ENCODE measurements around the gene H2BK1.

H2BK1 gene

DNA sequence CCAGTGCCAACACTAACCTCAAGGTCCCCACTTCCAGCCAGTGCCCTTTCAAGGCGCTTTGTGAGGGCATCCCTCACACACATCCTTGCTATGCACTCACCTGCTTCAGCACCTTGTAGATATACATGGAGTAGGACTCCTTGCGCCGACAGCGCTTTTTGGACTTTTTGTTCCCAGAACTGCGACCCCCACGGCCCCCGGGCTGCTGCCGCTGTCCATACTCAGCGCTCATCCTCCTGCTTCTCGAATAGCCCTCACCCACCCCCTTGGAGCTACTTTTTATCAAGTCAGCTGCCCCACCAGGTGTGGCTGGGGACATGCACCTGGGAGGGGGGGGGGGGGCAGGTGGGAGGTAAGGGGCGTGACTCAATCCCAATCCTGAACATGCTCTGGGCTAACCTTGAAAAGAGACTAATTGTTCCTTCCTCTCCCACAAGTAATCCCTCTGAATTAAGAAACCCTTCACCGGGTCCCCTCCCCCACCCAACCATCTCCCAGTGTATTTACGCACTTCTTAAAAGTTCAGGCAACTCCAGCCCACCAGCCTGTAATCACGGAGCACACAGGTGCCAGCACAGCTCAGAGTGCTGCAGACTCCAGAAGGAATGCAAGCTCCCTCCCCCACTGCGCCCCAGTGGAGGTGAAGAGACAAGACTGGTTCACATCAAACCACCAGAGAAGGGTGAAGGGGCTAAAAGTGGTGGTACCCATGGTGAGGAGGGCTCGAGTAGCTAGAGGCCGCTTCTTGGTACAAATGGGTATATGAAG, at the start of gene H2BK1:
Gene H2BK1 (minus strand): TSS at position 402 of the 768 bp plus-strand sequence. CDS start 170 bp downstream, at position 232.
- no peak for TF ChIP-seq ZNF274 (IDR thresholded peaks at IDR 0.05; ENCODE audit: low read depth, low read length)
- H3K4me3 ChIP-seq (ENCODE audit: low read length) = no peak within 1 kb of the TSS

DNA sequence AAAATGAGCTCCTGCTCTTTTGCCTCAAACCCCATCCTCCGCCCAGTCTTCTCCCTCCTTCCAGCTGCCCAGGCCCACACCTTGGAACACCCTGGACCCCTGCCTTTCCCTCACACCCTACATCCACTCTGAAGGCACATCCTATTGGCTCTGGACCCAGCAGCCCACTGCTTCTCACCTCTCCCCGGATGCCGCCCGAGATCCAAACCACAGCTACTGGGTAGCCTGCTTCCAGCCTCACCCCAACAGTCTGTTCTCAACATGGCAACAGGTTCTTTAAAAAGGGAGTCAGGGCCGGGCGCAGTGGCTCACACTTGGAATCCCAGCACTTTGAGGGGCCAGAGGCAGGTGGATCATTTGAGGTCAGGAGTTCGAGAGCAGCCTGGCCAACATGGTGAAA, 47.7 kb upstream of the H2BK1 start:
- TF ChIP-seq ZNF274 (IDR thresholded peaks at IDR 0.05; ENCODE audit: low read depth, low read length) = no peak
- no peak overlapping the region for H3K4me3 ChIP-seq (ENCODE audit: low read length)

DNA sequence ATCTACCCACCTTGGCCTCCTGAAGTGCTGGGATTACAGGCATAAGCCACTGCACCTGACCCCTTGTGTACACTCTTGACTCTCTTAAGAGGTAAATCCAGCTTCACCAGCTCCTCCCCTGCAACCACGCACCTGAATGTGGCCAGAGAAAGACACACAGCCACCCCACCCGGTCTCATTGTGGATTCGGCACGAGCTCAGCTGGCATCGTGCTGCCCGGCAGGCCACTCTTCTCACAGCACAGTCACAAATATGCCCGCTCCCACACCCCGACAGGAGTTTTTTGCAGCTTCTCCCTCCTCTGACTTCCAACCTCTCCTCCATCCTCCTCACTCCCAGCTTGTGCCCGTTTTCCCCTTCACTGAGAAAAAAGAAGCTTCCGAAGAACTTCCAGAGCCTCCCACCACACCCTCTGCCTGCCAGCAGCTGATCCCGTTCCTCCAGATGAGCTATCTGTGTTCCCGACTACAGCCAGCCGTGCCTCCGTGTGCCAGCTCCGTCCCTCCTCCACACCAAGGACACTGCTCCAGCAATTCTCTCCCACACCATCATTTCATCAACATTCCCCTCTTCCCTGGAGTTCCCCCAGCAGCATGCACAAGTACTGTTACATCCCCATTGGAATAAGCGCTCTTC, 46.2 kb upstream of the H2BK1 start:
- no peak overlapping the region for H3K4me3 ChIP-seq (ENCODE audit: low read length)
- no peak for TF ChIP-seq ZNF274 (IDR thresholded peaks at IDR 0.05; ENCODE audit: low read depth, low read length)

- H3K4me3 ChIP-seq (ENCODE audit: low read length) = no peak overlapping the region
- TF ChIP-seq ZNF274 (IDR thresholded peaks at IDR 0.05; ENCODE audit: low read depth, low read length) = no peak
Measured at GRCh38 chr7:151255390-151255789, 45.1 kb upstream of the H2BK1 start.

DNA sequence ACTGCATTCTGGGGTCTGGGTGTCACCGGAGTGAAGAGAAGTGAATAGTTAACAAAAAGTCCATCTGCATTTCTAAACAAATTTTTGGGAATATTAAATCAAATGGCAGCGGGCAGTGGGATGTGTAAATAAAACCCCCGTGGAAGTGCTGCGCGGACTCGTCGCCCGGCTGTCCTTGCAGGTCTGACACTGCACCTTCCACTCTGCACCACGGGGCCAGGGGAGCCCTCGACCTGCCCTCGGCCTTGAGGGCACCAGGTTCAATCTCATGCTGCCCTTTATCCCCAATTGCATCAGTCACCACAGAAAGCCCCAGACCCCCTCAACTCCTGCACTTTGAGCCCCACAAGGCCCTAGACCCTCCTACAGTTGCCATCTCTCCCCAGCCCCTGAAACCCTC, 44.6 kb upstream of the H2BK1 start:
- TF ChIP-seq ZNF274 (IDR thresholded peaks at IDR 0.05; ENCODE audit: low read depth, low read length) = no peak

DNA sequence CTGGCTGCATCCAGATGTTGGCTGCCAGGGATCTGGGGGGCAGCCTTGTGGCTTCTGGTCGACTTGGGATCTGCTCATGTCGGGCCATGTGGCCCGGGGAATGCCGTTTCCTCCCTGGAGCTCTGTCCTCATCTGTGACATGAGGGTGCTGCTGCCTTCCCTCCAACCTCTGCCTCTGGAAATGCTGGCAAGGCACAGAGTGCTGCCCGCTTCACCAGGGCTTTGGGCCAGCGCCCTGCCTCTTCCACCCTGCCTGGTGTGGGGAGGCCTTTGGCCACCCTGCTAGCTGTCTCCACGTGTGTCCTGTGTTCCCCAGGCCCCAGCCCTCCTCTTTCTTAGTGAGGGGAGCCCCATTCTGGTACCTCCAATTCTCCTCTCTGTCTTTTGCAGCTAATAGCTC, 44.0 kb upstream of the H2BK1 start:
- TF ChIP-seq ZNF274 (IDR thresholded peaks at IDR 0.05; ENCODE audit: low read depth, low read length) = no peak
- H3K4me3 ChIP-seq (ENCODE audit: low read length) = no peak overlapping the region

More for the DNA sequence above, 44.6 kb upstream of the H2BK1 start:
- no peak overlapping the region for H3K4me3 ChIP-seq (ENCODE audit: low read length)

DNA sequence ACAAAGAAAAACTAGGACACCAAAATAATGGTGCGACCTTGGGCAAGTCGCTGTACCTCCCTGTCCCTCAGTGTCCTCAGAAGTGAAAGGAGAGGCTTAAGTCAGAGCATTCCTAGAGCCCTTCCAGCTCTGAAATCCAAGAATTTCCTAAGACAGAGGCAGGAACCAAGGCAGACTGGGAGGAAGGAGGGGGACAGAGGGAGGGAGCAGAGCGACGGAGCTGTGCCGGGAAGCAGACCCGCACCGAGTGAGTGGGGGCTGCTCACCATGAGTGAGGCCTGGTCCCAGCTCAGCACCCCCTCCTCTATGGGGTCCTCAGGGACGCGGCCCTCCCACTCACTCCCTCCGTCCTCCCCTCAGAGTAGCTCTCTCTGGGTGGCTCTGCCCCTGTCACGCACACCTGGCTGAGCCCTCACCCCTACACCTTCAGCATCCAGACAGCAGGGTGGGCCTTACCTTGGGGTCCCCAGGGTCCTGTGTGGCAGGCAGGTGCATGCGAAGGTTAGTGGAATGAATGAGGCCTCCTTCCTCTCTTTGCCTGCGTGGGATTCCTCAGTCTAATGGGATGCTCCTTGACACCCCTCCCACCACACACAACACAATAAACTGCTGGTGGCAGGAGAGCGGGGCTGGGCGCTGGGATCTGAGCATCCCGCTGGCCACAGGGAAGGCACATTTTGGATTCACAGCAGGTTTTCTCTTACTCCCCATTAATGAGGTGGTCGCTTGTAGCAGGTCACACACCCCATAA, 42.8 kb upstream of the H2BK1 start:
- no peak for TF ChIP-seq ZNF274 (IDR thresholded peaks at IDR 0.05; ENCODE audit: low read depth, low read length)
- no peak overlapping the region for H3K4me3 ChIP-seq (ENCODE audit: low read length)

GRCh38 chr7:151252561-151252835, 42.2 kb upstream of the H2BK1 start:
- TF ChIP-seq ZNF274 (IDR thresholded peaks at IDR 0.05; ENCODE audit: low read depth, low read length) = no peak
- no peak overlapping the region for H3K4me3 ChIP-seq (ENCODE audit: low read length)

- H3K4me3 ChIP-seq (ENCODE audit: low read length) = no peak overlapping the region
- no peak for TF ChIP-seq ZNF274 (IDR thresholded peaks at IDR 0.05; ENCODE audit: low read depth, low read length)
Measured at GRCh38 chr7:151251689-151252560, 41.6 kb upstream of the H2BK1 start.

- no peak for TF ChIP-seq ZNF274 (IDR thresholded peaks at IDR 0.05; ENCODE audit: low read depth, low read length)
- no peak overlapping the region for H3K4me3 ChIP-seq (ENCODE audit: low read length)
Measured at GRCh38 chr7:151251328-151251688, 41.0 kb upstream of the H2BK1 start.

DNA sequence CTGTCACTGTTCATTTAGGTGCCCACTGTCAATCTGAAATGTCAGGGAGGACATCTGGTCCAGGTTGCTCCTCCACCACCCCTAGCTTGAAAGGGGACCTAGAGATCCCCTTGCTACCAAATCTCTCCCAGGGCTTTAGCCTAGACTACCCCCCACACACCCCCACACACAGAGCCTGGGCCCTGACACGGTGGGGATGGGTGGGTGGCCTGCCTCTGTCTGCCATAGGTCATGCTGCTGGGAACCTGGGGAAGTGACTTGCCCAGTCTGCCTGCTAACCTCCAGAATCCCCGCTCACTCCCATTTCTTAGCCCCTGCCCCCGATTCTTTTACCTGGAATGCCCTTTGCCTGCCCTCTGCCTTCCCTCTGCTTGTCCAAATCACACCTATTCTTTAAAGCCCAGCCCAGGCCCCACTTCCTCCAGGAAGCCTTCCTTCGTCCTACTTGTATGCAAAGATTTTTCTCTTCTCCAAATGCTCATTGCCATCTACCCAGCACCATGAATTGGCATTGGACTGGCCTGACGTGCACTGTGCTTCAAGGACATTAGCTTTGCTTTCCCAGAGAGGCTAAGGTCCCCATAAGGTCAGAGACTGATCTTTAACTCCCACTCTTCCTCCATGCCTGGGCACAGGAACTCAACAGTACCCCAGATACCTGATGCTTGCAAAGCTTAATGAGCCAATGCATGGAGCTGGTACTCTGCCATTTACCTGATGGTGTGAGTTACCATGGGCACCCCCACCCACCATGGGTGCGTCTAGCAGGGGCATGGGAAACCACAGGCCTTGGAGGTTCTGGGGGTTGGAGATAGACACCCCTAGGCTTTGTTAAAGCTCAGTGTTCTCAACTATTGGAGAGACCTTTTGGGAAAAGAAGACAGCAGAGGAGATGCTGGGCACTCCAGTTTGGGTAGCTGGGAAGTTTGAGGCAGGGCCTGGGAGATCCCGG, 40.2 kb upstream of the H2BK1 start:
- no peak overlapping the region for H3K4me3 ChIP-seq (ENCODE audit: low read length)
- no peak for TF ChIP-seq ZNF274 (IDR thresholded peaks at IDR 0.05; ENCODE audit: low read depth, low read length)

GRCh38 chr7:151249732-151250072, 39.4 kb upstream of the H2BK1 start:
- no peak for TF ChIP-seq ZNF274 (IDR thresholded peaks at IDR 0.05; ENCODE audit: low read depth, low read length)
- no peak overlapping the region for H3K4me3 ChIP-seq (ENCODE audit: low read length)

GRCh38 chr7:151249034-151249731, 38.9 kb upstream of the H2BK1 start:
- no peak for TF ChIP-seq ZNF274 (IDR thresholded peaks at IDR 0.05; ENCODE audit: low read depth, low read length)
- no peak overlapping the region for H3K4me3 ChIP-seq (ENCODE audit: low read length)
